NCI-H2196 (cell line): ENCODE results near the gene CSRP1.

Experiments
- DNase-seq: peaks from one replicate; lab custom pipeline; 2025; ENCODE audit not compliant: unreplicated experiment; lab: John Stamatoyannopoulos, UW

Gene CSRP1

DNA sequence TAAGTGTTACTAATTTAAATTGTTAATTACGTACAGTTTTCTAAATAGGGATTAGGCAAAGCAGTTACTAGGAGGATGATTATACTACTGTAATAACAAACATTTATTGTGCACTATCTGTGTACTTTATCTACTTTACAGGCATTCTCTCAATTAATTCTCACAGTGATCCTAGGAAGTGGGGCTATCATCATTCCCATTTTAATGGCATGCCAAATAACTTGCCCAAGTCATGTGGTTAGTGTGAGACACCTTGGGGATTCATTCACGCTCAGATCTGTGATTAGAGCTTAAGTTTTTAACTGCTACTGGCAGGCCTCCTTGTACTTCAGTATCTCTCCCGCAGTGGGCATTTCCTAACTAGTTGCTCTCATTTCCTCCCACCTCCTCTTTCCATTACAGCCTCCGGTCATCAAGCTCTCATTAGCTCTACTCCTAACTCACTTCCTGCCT, 49.4 kb downstream of the CSRP1 start:
- DNase-seq, result no peak

DNA sequence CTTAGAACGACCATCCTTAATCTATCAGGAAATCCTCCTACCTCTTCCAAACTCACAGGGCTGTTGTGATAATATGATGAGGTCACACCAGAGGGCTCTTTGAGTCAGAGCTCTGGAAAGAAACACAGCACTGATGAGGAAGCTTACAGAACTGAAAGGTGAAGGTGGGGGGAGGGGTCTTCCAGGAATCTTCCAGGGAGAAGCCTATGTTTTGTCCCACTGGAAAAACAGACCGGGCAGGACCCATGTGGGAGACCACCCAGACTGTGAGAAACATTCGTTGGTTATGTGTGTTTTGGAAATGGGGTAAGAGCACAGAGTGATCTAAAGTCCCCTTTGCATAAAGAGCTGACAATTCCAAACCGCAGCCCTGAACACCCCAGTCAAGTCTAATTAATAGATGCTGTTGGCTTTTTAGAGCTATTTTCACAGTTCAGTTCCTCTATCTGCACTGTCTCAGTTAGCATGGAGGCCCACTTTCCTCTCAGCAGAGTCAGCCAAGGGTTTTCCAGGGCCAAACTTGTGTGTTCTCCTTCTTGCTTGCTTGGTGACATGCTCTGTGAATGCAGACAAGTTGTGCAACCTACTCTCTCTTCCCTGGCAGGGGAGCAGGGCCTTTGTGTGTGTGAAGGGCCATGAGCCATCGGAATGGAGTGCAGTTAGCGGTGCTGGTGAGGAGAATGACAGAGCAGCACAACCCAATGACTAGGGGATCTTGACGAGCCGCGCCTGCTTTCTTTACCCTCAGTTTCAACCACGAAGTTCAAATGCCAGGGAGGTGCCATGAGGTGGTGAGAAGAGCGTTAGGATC, 50.2 kb downstream of the CSRP1 start:
- DNase-seq, result no peak

DNA sequence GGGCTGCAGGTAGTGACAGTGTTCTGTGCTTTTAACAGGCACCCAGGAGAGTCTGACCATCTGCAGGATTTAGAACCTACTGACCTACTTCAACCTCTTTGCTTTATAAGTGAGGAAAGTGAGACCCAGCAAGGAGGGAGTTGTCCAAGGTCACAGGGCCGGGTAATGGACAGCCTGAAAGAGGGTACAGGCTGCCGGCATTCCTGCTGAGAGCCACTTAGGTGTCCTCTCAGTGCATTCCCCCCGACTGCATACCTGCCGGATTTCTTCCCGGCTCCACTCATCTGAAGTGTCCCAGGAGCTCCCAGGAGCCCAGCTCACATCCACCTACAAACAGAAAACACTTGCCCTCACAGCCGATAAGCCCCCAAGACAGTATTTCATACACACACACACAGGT, 51.8 kb downstream of the CSRP1 start:
- DNase-seq, result no peak

DNA sequence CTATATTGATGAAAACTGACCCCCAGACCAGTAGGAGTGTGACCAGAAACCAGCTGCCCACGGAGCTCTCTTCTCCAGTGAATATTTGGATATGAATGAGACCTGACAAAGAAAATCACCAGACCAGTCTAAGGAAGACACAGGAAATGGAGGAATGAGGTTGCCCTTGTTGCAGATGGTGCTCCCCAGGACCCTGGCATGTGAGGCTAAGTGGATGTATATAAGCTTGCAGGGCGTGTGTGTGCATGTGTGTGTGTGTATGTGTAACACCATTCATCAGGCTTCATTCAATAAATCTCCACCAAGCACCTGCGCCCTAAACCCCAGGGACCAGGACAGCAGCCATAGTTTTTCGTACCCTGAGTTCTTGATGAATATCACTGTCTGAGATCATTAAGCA, 52.3 kb downstream of the CSRP1 start:
- DNase-seq, result no peak

DNA sequence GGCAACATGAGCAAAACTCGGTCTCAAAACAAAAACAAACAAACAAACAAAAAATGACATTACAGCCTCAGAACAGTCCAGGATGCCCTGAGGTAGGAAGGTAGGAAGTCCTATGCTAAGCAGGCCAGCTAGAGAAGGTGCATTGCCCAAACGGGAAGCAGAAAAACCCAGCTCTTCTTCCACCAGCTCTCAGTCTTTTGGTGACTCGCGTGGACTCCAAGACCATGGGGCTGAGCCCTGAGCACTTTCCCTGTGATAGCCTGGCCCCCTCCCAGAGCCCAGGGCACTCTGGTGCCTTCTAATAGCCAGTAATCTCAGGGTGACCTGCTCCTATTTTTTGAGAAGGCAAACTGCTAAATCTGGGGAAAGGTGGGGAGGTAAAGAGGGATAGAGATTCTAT, 54.1 kb downstream of the CSRP1 start:
- DNase-seq, result no peak

DNA sequence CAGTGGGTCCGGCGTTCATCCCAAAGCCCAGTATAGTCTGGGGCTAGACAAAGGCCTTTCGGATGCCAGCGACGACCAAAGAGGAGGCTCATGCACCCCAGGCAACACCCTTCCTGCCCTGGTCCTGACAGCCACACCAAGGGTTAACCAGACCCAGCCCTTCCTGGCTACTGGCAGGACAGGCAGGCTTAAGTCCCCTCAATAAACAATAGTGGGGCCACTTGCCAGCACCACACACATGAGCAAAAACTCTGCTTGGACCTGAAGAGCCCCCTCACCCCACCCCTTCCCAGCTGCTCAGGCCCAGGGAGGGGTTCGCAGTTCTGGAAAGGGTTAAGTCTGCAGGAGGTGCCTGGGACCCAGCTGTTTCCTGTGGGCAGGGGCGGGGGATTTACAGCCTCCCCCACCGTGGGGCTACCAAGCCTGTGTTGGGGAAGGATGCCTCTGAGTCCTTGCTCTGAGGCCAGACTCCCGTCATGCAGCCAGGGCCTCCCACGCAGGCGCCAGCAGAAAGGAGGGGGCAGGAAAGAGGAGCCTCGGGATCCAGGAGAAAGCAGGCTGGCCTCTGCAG, 56.1 kb downstream of the CSRP1 start:
- no peak for DNase-seq

DNA sequence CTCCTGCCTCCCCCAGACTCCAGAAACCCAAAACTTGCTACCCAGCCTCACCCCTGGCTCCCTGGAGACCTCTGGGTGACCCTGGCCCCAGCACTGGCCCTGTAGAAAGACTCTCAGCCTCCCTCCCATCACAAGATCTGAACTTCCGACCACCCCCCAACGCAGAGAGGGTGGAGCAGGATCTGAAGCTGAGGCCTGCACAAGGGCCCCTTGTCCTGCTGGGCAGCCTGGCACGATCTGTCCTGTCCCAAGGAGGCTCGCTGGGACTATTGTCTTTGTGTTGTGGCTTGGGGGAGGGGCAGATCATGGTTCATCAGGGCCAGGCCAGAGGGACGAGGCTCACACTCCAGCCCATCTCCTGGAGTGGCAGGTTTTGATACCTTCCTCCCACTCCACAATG, 57.9 kb downstream of the CSRP1 start:
- DNase-seq, result no peak

DNA sequence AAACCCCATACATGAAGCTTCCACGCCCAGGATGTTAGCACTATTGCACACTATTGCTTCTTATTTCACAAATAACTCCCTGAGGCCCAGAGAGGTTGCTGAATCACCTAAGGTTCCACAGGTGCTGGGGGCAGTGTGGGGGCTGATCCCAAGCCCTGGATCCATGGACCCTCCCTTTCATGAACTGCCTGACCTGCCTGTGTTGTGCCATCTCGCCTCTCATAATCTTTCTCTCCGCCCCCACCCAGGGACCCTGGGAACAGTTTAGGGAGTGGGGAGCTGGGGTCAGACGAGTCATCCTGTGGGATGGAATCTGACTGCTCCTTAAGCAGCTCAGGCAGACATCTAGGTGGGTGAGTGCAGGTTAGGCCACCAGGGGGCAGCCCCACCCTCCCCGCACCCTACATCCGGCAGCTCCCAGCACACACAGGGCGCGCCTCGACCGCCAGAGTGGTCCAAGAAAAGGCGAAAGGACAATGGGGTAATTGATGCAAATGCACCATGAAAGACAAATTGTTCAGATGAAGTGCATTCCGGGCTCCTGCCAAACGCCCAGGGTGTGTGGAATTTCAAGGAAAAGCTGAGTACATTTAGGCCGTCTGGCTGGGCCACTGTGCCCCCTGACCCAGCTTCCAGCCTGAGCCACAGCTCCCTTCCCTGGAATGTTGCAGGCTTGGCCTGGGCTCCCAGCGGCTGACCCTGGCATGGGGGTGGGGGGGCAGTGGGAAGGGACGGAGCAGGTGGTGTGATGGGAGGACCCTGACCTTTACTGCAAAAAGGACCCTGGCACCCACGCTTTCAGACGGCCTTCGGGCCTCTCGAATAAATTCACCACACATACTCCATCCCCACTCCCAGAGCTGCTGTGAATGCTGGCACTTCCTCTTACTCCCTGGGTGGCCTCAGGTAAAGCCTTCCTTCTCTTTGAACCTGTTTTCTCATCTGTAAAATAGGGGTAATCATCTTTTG, 58.7 kb downstream of the CSRP1 start:
- peak; percentile 43 for DNase-seq

DNA sequence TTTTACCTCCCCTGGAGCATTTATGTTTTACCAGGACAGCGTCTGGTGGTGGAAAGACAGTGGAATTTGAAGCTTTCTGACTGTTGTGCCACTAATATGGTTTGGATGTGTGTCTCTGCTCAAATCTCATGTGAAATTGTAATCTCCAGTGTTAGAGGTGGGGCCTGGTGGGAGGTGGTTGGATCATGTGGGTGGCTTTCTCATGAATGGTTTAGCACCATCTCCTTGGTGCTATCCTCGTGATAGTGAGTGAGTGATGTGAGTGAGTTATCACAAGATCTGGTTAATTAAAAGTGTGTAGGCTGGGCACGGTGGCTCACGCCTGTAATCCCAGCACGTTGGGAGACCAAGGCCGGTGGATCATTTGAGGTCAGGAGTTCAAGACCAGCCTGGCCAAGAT, 61.6 kb downstream of the CSRP1 start:
- no peak for DNase-seq

DNA sequence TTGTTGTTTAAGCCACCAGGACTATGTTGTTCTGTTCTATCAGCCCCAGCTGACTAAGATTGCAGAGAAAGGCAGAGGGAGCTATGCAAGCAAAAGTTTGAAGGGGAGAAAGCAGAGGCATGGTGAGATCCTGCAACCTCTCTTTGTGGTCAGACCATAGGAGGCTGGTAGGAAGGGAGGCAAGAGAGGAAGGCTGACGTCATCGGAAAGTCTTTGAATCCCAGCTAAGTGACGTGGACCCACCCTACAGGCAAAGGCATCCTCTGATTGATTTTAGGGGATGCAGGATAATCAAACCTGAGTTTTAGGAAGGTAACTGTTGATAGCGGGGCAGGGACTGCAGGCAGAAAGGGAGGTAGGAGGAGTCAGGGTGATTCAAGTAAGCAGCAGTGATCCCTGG, 62.1 kb downstream of the CSRP1 start:
- no peak for DNase-seq

DNA sequence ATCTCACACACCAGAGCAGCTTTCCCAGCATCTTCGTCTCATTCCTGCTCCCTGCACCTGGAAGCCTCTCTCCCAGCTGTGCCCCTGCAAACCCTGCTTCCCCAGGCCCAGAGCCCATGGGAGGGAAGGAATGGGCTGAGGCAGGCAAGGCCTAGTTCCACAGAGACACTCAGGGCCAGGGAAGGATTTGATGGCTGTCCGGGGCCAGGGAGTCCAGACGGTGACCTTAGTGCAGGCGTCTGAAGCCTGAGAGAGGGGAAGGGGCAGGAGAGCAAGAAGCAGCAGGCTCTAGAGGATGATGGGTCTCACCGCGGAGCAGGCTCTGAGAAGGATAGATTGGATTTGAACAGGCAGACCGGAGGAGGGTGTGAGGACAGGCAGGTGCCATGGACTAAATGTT, 63.2 kb downstream of the CSRP1 start:
- DNase-seq, result no peak

DNA sequence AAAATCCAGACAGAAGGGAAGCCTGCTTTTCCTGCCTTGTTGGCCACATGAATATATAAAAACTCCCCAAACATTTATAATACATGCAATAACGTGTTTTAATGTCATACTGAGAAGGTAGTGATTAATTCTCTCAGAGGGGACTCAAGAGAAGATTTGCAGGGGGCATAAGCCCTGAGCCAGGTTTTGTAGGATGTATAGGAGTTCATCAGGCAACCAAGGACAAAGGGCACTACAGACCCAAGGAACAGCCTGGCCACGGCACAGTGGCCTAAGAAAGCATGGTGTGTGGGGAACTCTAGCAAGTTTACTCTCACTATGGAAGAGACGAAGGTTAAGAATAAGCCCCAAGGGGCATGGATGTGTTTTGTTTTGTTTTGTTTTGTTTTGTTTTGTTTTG, 70.0 kb downstream of the CSRP1 start:
- DNase-seq, result no peak

DNA sequence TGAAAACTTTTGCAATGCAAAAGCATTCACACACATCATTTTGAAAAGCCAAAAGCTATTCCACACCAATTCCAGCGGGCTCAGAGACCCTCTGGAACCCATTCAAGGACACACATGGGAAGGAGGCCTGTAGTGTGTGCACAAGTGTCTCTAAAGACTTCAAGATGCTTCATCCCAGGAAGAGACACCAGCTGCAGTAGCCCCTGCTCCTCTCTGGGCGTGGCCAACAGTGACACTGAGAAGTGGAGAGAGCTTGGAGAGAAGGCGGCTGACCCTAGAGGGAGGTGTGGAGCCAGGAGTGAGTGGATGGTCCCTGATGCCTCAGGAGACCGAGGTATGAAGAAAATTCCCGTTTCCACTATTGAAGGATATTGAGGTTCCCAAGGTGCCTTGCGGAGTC, 70.5 kb downstream of the CSRP1 start:
- peak; percentile 13 for DNase-seq

DNA sequence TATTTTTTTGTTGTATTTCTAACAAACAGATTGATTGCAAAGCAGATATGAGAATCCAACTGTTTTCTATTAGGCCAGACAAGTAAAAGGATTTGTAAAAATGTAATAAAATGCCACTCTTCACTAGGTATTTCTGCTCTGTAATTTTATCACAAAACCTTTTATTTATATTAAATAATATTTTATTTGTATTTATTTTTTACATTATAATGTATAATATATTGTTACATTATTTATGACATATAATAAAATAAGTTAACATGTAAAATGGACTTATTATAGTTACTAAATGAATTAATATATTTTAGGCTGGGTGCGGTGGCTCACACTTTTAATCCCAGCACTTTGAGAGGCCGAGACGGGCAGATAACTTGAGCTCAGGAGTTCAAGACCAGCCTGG, 72.7 kb downstream of the CSRP1 start:
- DNase-seq, result no peak

DNA sequence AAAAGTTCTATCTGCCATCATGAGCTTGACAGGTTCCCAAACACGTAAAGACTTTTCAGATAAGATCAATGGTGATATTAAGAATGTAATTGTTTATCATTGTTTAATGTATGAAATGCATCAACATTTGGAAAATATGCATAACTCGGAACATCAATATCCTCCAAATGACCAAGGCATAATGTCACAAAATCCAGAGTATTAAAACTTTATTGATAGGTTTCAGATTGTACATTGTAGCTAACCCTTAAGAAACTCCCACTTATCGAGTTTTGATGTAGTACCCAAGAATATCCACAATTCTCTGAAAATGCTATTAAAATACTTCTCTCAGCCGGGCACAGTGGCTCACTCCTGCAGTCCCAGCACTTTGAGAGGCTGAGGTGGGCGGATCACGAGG, 73.3 kb downstream of the CSRP1 start:
- no peak for DNase-seq
